Activated CD8-positive, alpha-beta T cell treated with anti-CD3 and anti-CD28 coated beads, Interleukin-2, amount 10 ng/mL, durations not matched to agents 7 days and 5 days (primary cell): ENCODE data around the gene OR10J1. TPM values are rescaled to one million over a fixed set of nuclear protein-coding genes. Genes with fewer than 3 reads are reported as not detected.
"Not testable (repeated sequence)": the region's sequence is repeated elsewhere in the genome, so short reads cannot be mapped to it uniquely, and the experiment has no call there.

Experiments
- ATAC-seq: fragments of 150-1000 bp; cut with Tn5 transposase; one replicate; pipeline ENCODE4 v1.10.0; 2021; ENCODE audit warnings: moderate library complexity
- CTCF ChIA-PET: fragments of 350-600 bp; sonication (Branson Sonifier 250); formaldehyde crosslinking; loops from one replicate; lab custom pipeline; 2021; ENCODE audit warnings: antibody characterized with exemption; lab: Charles Lee
- POLR2A ChIA-PET: fragments of 350-600 bp; sonication (Branson Sonifier 250); formaldehyde crosslinking; loops from one replicate; lab custom pipeline; 2021; ENCODE audit warnings: antibody characterized with exemption; lab: Charles Lee
- DNase-seq: peaks from one replicate; pipeline ENCODE4 v3.0.0-alpha.2; 2020
- H3K27ac Mint-ChIP-seq: one replicate; pipeline ENCODE4 v1.8.0; 2021; ENCODE audit warnings: mild to moderate bottlenecking, mixed read lengths
- H3K27me3 Mint-ChIP-seq: one replicate; pipeline ENCODE4 v1.8.0; 2021; ENCODE audit warnings: low read depth, mixed read lengths
- H3K36me3 Mint-ChIP-seq: one replicate; pipeline ENCODE4 v1.8.0; 2021; ENCODE audit warnings: low read depth, mixed read lengths
- H3K4me1 Mint-ChIP-seq: one replicate; pipeline ENCODE4 v1.8.0; 2021; ENCODE audit warnings: low read depth, mixed read lengths
- H3K4me3 Mint-ChIP-seq: one replicate; pipeline ENCODE4 v1.8.0; 2021; ENCODE audit warnings: mild to moderate bottlenecking, mixed read lengths
- H3K9me3 Mint-ChIP-seq: one replicate; pipeline ENCODE4 v1.8.0; 2022; ENCODE audit warnings: mixed read lengths; ENCODE audit not compliant: insufficient read depth
- total RNA-seq, 2 experiments: library from RNA; stranded (reverse); gene quantifications; one replicate each; pipeline ENCODE4 v1.2.3, GENCODE V29; 2021

Gene OR10J1
- total RNA-seq, 2 experiments from 2014 or later: not detected

- CTCF ChIA-PET: no interaction called here
- POLR2A ChIA-PET: no interaction called here
- Mint-ChIP-seq H3K36me3 (no peaks in the 10 kb centered on the region), H3K27ac (no peak overlapping the region), H3K4me1 (no peaks in the 10 kb centered on the region), H3K4me3 (no peak overlapping the region), H3K9me3 (no peaks in the 10 kb centered on the region), H3K27me3 (no peaks in the 10 kb centered on the region)
- ATAC-seq (no peak), DNase-seq (no peak)
Observed at GRCh38 chr1:159444511-159444910, 5.0 kb downstream of the OR10J1 start.

DNA sequence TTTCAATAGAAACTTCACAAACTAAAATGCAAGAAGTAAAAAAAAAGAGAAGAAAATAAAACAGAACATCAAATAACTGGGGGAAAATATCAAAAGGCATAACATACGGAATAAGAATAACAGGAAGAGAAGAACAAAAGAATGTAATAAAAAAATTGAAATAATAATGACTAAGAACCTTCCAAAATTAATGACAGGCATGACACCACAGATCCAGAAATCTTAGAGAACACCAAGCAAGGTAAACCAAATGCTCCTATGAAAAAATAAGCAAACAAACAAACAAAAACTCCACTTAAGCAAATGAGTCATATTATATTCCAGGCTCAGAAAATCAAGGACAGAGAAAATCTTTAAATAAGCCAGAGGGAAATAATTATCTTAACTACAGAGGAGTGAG, 8.7 kb downstream of the OR10J1 start:
- no peaks in the 10 kb centered on the region for H3K27me3 Mint-ChIP-seq
- no peaks in the 10 kb centered on the region for H3K36me3 Mint-ChIP-seq
- DNase-seq (no peak), ATAC-seq (no peak)
- ChIA-PET CTCF (no interaction called here), POLR2A (no interaction called here)
- H3K27ac Mint-ChIP-seq: no peak overlapping the region
- no peaks in the 10 kb centered on the region for H3K4me1 Mint-ChIP-seq
- H3K4me3 Mint-ChIP-seq: no peak overlapping the region
- H3K9me3 Mint-ChIP-seq: peaks cover 5% of the 10 kb centered on the region

GRCh38 chr1:159449605-159450004, 10.1 kb downstream of the OR10J1 start:
- POLR2A ChIA-PET, CTCF ChIA-PET: not testable (repeated sequence)

DNA sequence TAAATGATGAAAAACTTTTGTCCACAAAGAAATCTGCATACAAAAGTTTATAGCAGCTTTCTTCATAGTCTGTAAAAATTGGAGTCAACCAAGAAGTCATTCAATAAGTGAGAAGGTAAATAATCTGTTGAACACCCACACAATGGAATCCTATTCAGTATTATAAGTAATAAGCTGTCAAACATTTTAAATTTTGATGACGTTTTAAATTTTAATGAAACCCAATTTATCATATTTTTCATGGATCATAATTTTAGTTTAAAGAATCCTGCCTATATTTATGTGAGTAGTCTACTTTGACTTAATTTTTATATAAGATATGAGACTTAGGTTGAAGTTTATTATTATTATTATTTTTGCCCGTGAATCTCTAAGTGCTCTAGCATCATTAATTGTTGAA, 20.0 kb downstream of the OR10J1 start:
- ATAC-seq (no peak), DNase-seq (no peak)
- no peaks in the 10 kb centered on the region for H3K4me1 Mint-ChIP-seq
- H3K36me3 Mint-ChIP-seq: no peaks in the 10 kb centered on the region
- H3K4me3 Mint-ChIP-seq: no peak overlapping the region
- peaks cover 9% of the 10 kb centered on the region for H3K9me3 Mint-ChIP-seq
- no peaks in the 10 kb centered on the region for H3K27me3 Mint-ChIP-seq
- ChIA-PET POLR2A (no interaction called here), CTCF (no interaction called here)
- H3K27ac Mint-ChIP-seq: no peak overlapping the region

More at GRCh38 chr1:159449605-159450004, 10.1 kb downstream of the OR10J1 start:
- not testable (repeated sequence) for H3K4me3 Mint-ChIP-seq, DNase-seq, H3K4me1 Mint-ChIP-seq, H3K9me3 Mint-ChIP-seq, H3K36me3 Mint-ChIP-seq, H3K27ac Mint-ChIP-seq, ATAC-seq, H3K27me3 Mint-ChIP-seq

- CTCF ChIA-PET: no interaction called here
- Mint-ChIP-seq H3K36me3 (no peaks in the 10 kb centered on the region), H3K4me3 (no peak overlapping the region), H3K27me3 (no peaks in the 10 kb centered on the region), H3K4me1 (no peaks in the 10 kb centered on the region), H3K9me3 (peaks cover 9% of the 10 kb centered on the region), H3K27ac (no peak overlapping the region)
- DNase-seq: no peak
- POLR2A ChIA-PET: no interaction called here
- no peak for ATAC-seq
Observed at GRCh38 chr1:159465191-159465603, 25.7 kb downstream of the OR10J1 start.

- H3K9me3 Mint-ChIP-seq: no peaks in the 10 kb centered on the region
- H3K4me3 Mint-ChIP-seq: no peak overlapping the region
- no peaks in the 10 kb centered on the region for H3K4me1 Mint-ChIP-seq
- H3K36me3 Mint-ChIP-seq: no peaks in the 10 kb centered on the region
- ChIA-PET POLR2A (no interaction called here), CTCF (no interaction called here)
- no peak for DNase-seq
- ATAC-seq: no peak
- H3K27ac Mint-ChIP-seq: no peak overlapping the region
- no peaks in the 10 kb centered on the region for H3K27me3 Mint-ChIP-seq
Observed at GRCh38 chr1:159468321-159468720, 28.8 kb downstream of the OR10J1 start.

DNA sequence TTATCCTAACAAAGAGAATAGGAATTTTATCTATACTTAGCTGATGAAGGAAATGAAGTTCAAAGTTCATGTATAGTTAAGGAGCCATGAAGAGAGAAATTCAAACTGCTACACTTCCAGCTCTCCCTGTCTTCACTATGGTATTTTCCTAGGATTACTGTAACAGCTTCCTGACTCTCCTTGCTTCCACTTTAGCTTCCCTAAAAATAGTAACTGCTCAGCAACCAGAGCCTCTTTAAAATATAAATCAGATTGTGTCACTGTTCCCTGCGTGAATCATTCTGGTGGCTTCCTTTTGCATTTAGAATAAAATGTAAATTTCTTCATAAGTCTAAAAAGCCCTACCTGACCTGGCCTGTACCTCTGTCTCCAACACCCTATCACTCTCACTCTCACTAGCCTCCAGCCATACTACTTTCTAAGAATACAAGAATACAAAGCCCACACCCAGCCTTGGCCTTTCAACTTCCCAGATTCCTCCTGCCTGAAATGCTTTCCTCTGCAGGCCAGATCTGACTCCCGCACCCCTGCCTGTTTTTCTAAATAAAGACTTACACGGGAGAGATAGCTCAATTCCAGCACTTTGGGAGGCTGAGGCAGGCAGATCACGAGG, 30.5 kb downstream of the OR10J1 start:
- DNase-seq (no peak), ATAC-seq (no peak)
- Mint-ChIP-seq H3K27me3 (no peaks in the 10 kb centered on the region), H3K4me1 (no peaks in the 10 kb centered on the region), H3K27ac (no peak overlapping the region), H3K4me3 (no peak overlapping the region), H3K36me3 (no peaks in the 10 kb centered on the region), H3K9me3 (no peaks in the 10 kb centered on the region)
- ChIA-PET POLR2A (no interaction called here), CTCF (no interaction called here)

- Mint-ChIP-seq H3K9me3 (no peaks in the 10 kb centered on the region), H3K27me3 (no peaks in the 10 kb centered on the region), H3K27ac (no peak overlapping the region), H3K4me1 (no peaks in the 10 kb centered on the region), H3K36me3 (no peaks in the 10 kb centered on the region), H3K4me3 (no peak overlapping the region)
- POLR2A ChIA-PET: no interaction called here
- CTCF ChIA-PET: no interaction called here
- DNase-seq: no peak
- no peak for ATAC-seq
Observed at GRCh38 chr1:159473335-159473734, 33.8 kb downstream of the OR10J1 start.

- Mint-ChIP-seq H3K4me1 (no peaks in the 10 kb centered on the region), H3K4me3 (no peak overlapping the region), H3K27me3 (no peaks in the 10 kb centered on the region), H3K9me3 (no peaks in the 10 kb centered on the region), H3K27ac (no peak overlapping the region), H3K36me3 (no peaks in the 10 kb centered on the region)
- ATAC-seq (no peak), DNase-seq (no peak)
- POLR2A ChIA-PET: no interaction called here
- CTCF ChIA-PET: no interaction called here
Observed at GRCh38 chr1:159474926-159475325, 35.4 kb downstream of the OR10J1 start.

GRCh38 chr1:159483501-159483900, 44.0 kb downstream of the OR10J1 start:
- POLR2A ChIA-PET: no interaction called here
- DNase-seq (no peak), ATAC-seq (no peak)
- H3K27me3 Mint-ChIP-seq: no peaks in the 10 kb centered on the region
- H3K27ac Mint-ChIP-seq: no peak overlapping the region
- CTCF ChIA-PET: no interaction called here
- no peaks in the 10 kb centered on the region for H3K36me3 Mint-ChIP-seq
- no peaks in the 10 kb centered on the region for H3K4me1 Mint-ChIP-seq
- H3K9me3 Mint-ChIP-seq: no peaks in the 10 kb centered on the region
- H3K4me3 Mint-ChIP-seq: no peak overlapping the region

Other genes starting within 250 kb of the OR10J1 start
- gene ACKR1, start 234.8 kb upstream of the OR10J1 start, total RNA-seq: not detected
- gene FCER1A, start 137.4 kb upstream of the OR10J1 start, total RNA-seq: not detected
- not detected for gene OR10J4, start 7.5 kb upstream of the OR10J1 start, total RNA-seq
- not detected for gene OR10J5, start 96.3 kb downstream of the OR10J1 start, total RNA-seq
- gene APCS, start 148.1 kb downstream of the OR10J1 start, total RNA-seq: not detected